NCI-H146 (cell line): ENCODE data around the gene HOXA7.

ENCODE experiments used
- DNase-seq: peaks from one replicate; lab custom pipeline; 2025; lab: John Stamatoyannopoulos, UW

Gene HOXA7

GRCh38 chr7:27182285-27182841 lies 25.9 kb upstream of the HOXA7 start:
- no peak for DNase-seq

- no peak for DNase-seq
Measured at GRCh38 chr7:27181795-27182275, 25.4 kb upstream of the HOXA7 start.

- no peak for DNase-seq
Measured at GRCh38 chr7:27180431-27181420, 24.3 kb upstream of the HOXA7 start.

GRCh38 chr7:27179503-27180430 lies 23.3 kb upstream of the HOXA7 start:
- DNase-seq, result no peak

- DNase-seq, result no peak
Measured at GRCh38 chr7:27179030-27179429, 22.6 kb upstream of the HOXA7 start.

GRCh38 chr7:27178366-27178765 lies 21.9 kb upstream of the HOXA7 start:
- DNase-seq, result no peak

GRCh38 chr7:27177795-27178320 lies 21.4 kb upstream of the HOXA7 start:
- no peak for DNase-seq

- no peak for DNase-seq
Measured at GRCh38 chr7:27176962-27177794, 20.7 kb upstream of the HOXA7 start.

- no peak for DNase-seq
Measured at GRCh38 chr7:27176524-27176845, 20.0 kb upstream of the HOXA7 start.

GRCh38 chr7:27175626-27176523 lies 19.4 kb upstream of the HOXA7 start:
- no peak for DNase-seq

GRCh38 chr7:27174874-27175625 lies 18.6 kb upstream of the HOXA7 start:
- DNase-seq, result no peak

- DNase-seq, result peak; percentile 60
Measured at GRCh38 chr7:27173956-27174873, 17.7 kb upstream of the HOXA7 start, which contains the start of gene HOXA10. Gene HOXA10, minus strand, starts transcription at chr7:27174320. Its CDS starts 14 bp downstream, at chr7:27174306.

GRCh38 chr7:27173511-27173955 lies 17.1 kb upstream of the HOXA7 start:
- DNase-seq, result peak; percentile 78

- DNase-seq, result peak; percentile 81
Measured at GRCh38 chr7:27172823-27173510, 16.5 kb upstream of the HOXA7 start.

- peak; percentile 40 for DNase-seq
Measured at GRCh38 chr7:27172315-27172774, 15.9 kb upstream of the HOXA7 start.

- DNase-seq, result no peak
Measured at GRCh38 chr7:27171637-27172314, 15.3 kb upstream of the HOXA7 start.

GRCh38 chr7:27171325-27171636 lies 14.8 kb upstream of the HOXA7 start:
- no peak for DNase-seq
